ENCODE results near the gene TAPT1. TPM values are rescaled to one million over a fixed set of nuclear protein-coding genes. Genes with fewer than 3 reads are reported as not detected.

TAPT1 gene
- polyA plus RNA-seq, 1 donor from 2014 or later = 34.2 TPM

DNA sequence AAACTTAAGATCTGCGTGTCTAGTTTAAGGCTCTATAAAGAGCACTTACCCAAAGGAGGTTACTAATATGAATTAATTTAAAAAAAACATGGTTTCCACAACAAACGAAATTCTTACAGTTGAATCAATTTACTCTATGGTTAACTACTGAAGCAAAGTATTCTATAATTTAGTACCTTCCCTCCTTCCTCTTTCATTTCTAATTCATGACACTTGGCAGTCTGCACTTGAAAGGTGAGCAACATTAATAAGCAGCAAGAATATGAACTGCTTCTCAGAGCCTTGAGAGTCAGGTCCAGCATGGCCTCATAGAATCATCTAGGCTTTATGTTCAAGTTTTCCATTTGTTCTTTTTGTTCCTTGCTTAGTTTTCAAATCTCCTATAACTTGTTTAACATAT, 42.7 kb downstream of the TAPT1 start:
- H3K4me2 ChIP-seq (ENCODE audit: low read length) = no peak overlapping the region
- no peak overlapping the region for H2AFZ ChIP-seq (ENCODE audit: low read depth, low read length)
- H3K27ac ChIP-seq (ENCODE audit: low read length) = no peak overlapping the region
- no peaks in the 10 kb centered on the region for H3K79me2 ChIP-seq (replicated peaks; ENCODE audit: insufficient read depth, low read length)
- H3K36me3 ChIP-seq (ENCODE audit: insufficient read depth, low read length) = peaks cover 14% of the 10 kb centered on the region
- TF ChIP-seq EZH2 (IDR thresholded peaks at IDR 0.05; ENCODE audit: borderline replicate concordance, insufficient read depth, low read length, poor library complexity, severe bottlenecking) (no peak), RAD21 (conservative IDR thresholded peaks at IDR 0.05) (no peak), TAF1 (IDR thresholded peaks at IDR 0.05; ENCODE audit: low read depth) (no peak), SMC3 (conservative IDR thresholded peaks at IDR 0.05; ENCODE audit: poor library complexity) (no peak), POLR2AphosphoS5 (IDR thresholded peaks at IDR 0.05) (no peak)
- no peaks in the 10 kb centered on the region for H3K27me3 ChIP-seq (ENCODE audit: insufficient read depth, low read depth, low read length)
- no peaks in the 10 kb centered on the region for H3F3A ChIP-seq (ENCODE audit: insufficient read depth, low read length, poor library complexity, severe bottlenecking)
- no peaks in the 10 kb centered on the region for H3K9me2 ChIP-seq (ENCODE audit: insufficient read depth, low read length)
- no peak overlapping the region for H3K4me3 ChIP-seq (ENCODE audit: low read length)
- no peaks in the 10 kb centered on the region for H4K20me1 ChIP-seq (ENCODE audit: insufficient read depth)
- no peak overlapping the region for H3K9ac ChIP-seq (ENCODE audit: low read length)
- no peaks in the 10 kb centered on the region for H3K9me3 ChIP-seq (ENCODE audit: low read length)

DNA sequence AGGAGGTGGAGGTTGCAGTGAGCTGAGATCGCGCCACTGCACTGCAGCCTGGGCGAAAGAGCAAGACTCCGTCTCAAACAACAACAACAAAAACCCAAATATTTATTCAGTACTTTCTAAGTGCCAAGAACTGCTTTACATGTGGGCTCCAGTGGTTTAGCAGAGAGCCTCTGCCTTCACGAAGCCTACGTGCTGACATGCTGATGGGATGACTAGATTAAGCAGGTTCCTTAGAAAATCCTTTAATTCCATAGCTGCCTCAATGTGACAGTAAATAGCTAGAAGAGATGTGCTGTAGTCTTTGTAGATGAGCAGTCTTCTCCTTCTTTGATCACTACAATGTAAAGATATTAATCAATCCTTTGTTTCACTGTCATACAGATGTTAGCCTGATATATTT, 49.6 kb downstream of the TAPT1 start:
- Histone ChIP-seq H3K9ac (ENCODE audit: low read length) (no peak overlapping the region), H3K9me3 (ENCODE audit: low read length) (no peaks in the 10 kb centered on the region), H3K36me3 (ENCODE audit: insufficient read depth, low read length) (peaks cover 9% of the 10 kb centered on the region), H4K20me1 (ENCODE audit: insufficient read depth) (no peaks in the 10 kb centered on the region), H3K79me2 (replicated peaks; ENCODE audit: insufficient read depth, low read length) (no peaks in the 10 kb centered on the region), H3K4me3 (ENCODE audit: low read length) (no peak overlapping the region), H3K4me2 (ENCODE audit: low read length) (no peak overlapping the region), H3K9me2 (ENCODE audit: insufficient read depth, low read length) (no peaks in the 10 kb centered on the region), H3K27ac (ENCODE audit: low read length) (no peak overlapping the region), H3F3A (ENCODE audit: insufficient read depth, low read length, poor library complexity, severe bottlenecking) (no peaks in the 10 kb centered on the region), H2AFZ (ENCODE audit: low read depth, low read length) (no peak overlapping the region), H3K27me3 (ENCODE audit: insufficient read depth, low read depth, low read length) (no peaks in the 10 kb centered on the region)
- no peak for TF ChIP-seq RAD21 (conservative IDR thresholded peaks at IDR 0.05)
- TF ChIP-seq POLR2AphosphoS5 (IDR thresholded peaks at IDR 0.05) = no peak
- TF ChIP-seq MXI1 (conservative IDR thresholded peaks at IDR 0.05; ENCODE audit: poor library complexity, severe bottlenecking) = no peak
- TF ChIP-seq, protein P1, sequence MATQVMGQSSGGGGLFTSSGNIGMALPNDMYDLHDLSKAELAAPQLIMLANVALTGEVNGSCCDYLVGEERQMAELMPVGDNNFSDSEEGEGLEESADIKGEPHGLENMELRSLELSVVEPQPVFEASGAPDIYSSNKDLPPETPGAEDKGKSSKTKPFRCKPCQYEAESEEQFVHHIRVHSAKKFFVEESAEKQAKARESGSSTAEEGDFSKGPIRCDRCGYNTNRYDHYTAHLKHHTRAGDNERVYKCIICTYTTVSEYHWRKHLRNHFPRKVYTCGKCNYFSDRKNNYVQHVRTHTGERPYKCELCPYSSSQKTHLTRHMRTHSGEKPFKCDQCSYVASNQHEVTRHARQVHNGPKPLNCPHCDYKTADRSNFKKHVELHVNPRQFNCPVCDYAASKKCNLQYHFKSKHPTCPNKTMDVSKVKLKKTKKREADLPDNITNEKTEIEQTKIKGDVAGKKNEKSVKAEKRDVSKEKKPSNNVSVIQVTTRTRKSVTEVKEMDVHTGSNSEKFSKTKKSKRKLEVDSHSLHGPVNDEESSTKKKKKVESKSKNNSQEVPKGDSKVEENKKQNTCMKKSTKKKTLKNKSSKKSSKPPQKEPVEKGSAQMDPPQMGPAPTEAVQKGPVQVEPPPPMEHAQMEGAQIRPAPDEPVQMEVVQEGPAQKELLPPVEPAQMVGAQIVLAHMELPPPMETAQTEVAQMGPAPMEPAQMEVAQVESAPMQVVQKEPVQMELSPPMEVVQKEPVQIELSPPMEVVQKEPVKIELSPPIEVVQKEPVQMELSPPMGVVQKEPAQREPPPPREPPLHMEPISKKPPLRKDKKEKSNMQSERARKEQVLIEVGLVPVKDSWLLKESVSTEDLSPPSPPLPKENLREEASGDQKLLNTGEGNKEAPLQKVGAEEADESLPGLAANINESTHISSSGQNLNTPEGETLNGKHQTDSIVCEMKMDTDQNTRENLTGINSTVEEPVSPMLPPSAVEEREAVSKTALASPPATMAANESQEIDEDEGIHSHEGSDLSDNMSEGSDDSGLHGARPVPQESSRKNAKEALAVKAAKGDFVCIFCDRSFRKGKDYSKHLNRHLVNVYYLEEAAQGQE (IDR thresholded peaks at IDR 0.05; ENCODE audit: borderline replicate concordance) = no peak
- TF ChIP-seq TAF1 (IDR thresholded peaks at IDR 0.05; ENCODE audit: low read depth) = no peak
- TF ChIP-seq SMC3 (conservative IDR thresholded peaks at IDR 0.05; ENCODE audit: poor library complexity) = no peak
- TF ChIP-seq CTCF (IDR thresholded peaks at IDR 0.05; ENCODE audit: poor library complexity, severe bottlenecking) = no peak
- TF ChIP-seq EP300 (conservative IDR thresholded peaks at IDR 0.05; ENCODE audit: poor library complexity, severe bottlenecking) = no peak
- TF ChIP-seq EZH2 (IDR thresholded peaks at IDR 0.05; ENCODE audit: borderline replicate concordance, insufficient read depth, low read length, poor library complexity, severe bottlenecking) = no peak
